Dermis microvascular lymphatic vessel endothelial cell (primary cell): ENCODE results near the gene CBX3. TPM values are rescaled to one million over a fixed set of nuclear protein-coding genes. Genes with fewer than 3 reads are reported as not detected.

Source experiments
- total RNA-seq: library from RNA; depleted of rRNA; stranded (reverse); fragments of >200 nt; gene quantifications from 2 replicates; pipeline ENCODE4 v1.2.1, GENCODE V29; 2014

CBX3 gene
- total RNA-seq, 1 donor from 2014 or later: 112 TPM

Other genes with a start within 250 kb of the CBX3 start
- 16.2 and 20.7 TPM in 2 replicates for gene NFE2L3, start 49.5 kb upstream of the CBX3 start, total RNA-seq
- 99.9 and 102 TPM in 2 replicates for gene HNRNPA2B1, start 999 bp upstream of the CBX3 start, total RNA-seq
- 2.7 and 3.3 TPM in 2 replicates for gene SNX10, start 90.1 kb downstream of the CBX3 start, total RNA-seq